LNCAP (cell line): ENCODE data around the gene FAM184A.

Experiments
- TF ChIP-seq, protein P1 (sequence below): fragments of 450-650 bp; IDR thresholded peaks from 2 replicates; pipeline ENCODE4 v1.5.1; 2017; ENCODE audit warnings: mild to moderate bottlenecking

Gene FAM184A

GRCh38 chr6:119034827-119035458, 43.5 kb downstream of the FAM184A start:
- TF ChIP-seq, protein P1, sequence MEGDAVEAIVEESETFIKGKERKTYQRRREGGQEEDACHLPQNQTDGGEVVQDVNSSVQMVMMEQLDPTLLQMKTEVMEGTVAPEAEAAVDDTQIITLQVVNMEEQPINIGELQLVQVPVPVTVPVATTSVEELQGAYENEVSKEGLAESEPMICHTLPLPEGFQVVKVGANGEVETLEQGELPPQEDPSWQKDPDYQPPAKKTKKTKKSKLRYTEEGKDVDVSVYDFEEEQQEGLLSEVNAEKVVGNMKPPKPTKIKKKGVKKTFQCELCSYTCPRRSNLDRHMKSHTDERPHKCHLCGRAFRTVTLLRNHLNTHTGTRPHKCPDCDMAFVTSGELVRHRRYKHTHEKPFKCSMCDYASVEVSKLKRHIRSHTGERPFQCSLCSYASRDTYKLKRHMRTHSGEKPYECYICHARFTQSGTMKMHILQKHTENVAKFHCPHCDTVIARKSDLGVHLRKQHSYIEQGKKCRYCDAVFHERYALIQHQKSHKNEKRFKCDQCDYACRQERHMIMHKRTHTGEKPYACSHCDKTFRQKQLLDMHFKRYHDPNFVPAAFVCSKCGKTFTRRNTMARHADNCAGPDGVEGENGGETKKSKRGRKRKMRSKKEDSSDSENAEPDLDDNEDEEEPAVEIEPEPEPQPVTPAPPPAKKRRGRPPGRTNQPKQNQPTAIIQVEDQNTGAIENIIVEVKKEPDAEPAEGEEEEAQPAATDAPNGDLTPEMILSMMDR: no peak

GRCh38 chr6:119032428-119032827, 46.0 kb downstream of the FAM184A start:
- TF ChIP-seq, protein P1: no peak

DNA sequence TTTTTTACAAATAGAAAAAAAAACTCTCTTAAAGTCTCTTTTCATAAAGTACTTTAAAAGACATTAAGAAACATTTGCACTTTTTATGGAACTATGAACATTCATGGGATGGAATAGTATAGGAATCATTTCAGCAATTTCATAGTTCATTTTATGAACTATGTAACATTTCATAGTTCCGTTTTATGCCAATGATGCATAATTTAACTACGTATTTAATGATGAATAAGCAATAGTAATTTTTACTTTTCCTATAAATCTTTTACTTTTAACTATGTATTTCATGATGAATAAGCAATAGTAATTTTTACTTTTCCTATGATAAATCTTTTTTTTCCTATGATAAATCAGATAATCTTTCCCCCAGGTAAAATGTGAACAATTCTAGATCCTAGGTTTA, 47.7 kb downstream of the FAM184A start:
- TF ChIP-seq, protein P1: no peak

DNA sequence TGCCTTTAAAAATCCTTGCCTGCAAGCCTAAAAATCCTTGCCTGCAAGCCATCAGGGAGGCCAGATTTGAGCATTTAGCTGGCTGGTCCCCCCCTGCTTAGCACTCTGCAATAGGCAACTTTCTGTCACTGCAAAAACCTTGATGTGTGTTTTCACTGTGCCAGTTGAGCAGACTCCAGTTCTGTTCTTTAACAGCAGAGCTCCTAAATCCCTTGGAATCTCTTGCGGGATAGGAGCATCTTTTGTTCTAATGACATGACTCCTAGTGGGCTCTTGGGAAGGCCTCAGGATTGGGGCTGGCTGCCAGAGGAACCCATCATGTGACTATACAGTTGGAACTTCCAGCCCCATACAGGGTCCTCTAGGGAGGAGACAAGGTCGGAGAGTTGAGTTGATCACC, 50.4 kb downstream of the FAM184A start:
- TF ChIP-seq, protein P1: no peak

DNA sequence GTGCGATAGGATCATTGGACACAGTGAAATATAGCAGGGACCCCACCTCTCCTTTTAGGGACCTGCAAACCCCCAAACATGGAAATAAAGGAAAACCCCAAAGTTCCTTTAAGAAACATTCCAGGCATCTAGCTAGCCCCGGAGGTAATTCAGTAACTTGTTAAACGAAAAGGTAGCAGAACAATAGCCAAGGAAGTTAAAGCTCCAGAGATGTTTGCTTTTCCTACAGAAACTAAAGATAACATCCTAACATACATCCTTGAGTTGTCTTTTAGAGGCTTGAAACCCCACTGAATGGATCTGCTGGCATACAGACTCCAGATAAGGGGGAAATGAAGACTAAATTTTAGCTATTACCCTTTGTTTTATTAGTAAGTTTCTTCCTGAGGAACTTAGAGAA, 51.0 kb downstream of the FAM184A start:
- TF ChIP-seq, protein P1: no peak

GRCh38 chr6:119026822-119027221, 51.6 kb downstream of the FAM184A start:
- TF ChIP-seq, protein P1: no peak

DNA sequence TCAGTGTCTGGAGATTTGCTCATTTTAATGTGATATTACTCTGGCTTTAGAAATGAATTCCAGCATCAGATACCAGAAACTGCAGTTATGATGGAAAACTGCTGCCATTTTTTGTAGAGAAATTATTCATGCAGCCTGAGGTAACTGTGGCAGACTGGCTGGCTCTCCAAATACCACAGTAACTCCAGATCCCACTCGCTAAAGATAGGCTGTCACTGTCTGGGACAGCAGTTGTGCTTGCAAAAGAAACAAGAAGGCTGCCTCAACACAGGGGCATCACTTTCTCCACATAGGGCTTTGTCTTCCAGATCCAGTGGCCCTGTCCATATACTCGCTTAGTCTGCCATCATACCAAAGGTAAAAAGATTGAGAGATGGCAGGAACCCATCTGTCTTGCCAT, 52.7 kb downstream of the FAM184A start:
- TF ChIP-seq, protein P1: no peak

DNA sequence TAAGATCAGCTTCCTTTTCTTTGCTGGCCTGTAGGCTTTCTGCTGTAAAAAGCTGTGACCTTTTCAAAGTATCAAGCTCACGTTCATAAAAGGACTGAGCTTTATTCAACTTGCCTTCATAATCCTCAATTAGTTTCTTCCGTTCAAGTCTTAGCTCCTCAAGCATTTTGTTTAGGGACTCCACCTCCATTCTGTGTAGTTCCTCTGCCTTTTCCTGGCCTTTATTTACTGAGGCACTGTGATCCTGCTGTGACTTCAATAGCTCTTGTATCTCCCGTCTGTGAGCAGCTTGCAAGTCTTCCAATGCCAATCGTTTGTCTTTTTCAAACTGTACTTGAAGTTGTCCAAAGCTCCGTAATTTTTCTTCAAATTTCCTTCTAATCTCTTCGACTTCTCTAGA, 54.4 kb downstream of the FAM184A start:
- TF ChIP-seq, protein P1: no peak
